H1 (cell line): ENCODE results near the gene CAMKMT. TPM values are rescaled to one million over a fixed set of nuclear protein-coding genes. Genes with fewer than 3 reads are reported as not detected.

Experiments used
- CBX8 ChIP-seq: fragments of 300-800, 300-1000 bp; sonication (generic); IDR thresholded peaks from 2 replicates; pipeline ENCODE4 v1.7.1; 2016; ENCODE audit warnings: low read depth, low read length, borderline replicate concordance
- CHD1 ChIP-seq: IDR thresholded peaks from 2 replicates; pipeline ENCODE4 v1.6.1; 2012; ENCODE audit warnings: low read depth, low read length, improper control_type of control experiment
- CTBP2 ChIP-seq: IDR thresholded peaks from 2 replicates; pipeline ENCODE4 v1.7.0; 2011; ENCODE audit warnings: borderline replicate concordance, mild to moderate bottlenecking, moderate library complexity, mixed read lengths, low read length; ENCODE audit not compliant: insufficient read depth, insufficient read length
- MAFK ChIP-seq: IDR thresholded peaks from 2 replicates; pipeline ENCODE4 v1.6.1; 2012; ENCODE audit warnings: low read depth, mild to moderate bottlenecking, improper control_type of control experiment, low read length
- USF2 ChIP-seq: IDR thresholded peaks from 2 replicates; pipeline ENCODE4 v1.6.1; 2011; ENCODE audit warnings: low read length, improper control_type of control experiment
- polyA plus RNA-seq, 7 experiments: library from polyadenylated mRNA; depleted of rRNA in 3 of 7; stranded (reverse) in 5 of 7; unstranded in 2 of 7; fragments of >200 nt in 5 of 7; fragments of 200-250 nt in 2 of 7; gene quantifications; 1 replicate in 5 of 7; 2 replicates in 1 of 7; 4 replicates in 1 of 7; pipeline versions ENCODE4 v1.2.1 to v1.2.3, GENCODE V29; 2011 to 2013; ENCODE audit warnings: missing spikeins in 2 of 7, mixed read lengths in 2 of 7
- total RNA-seq: library from RNA; stranded (reverse); fragmentation: NEBNext Ultra II Directional; extraction: Animal tissue kit (Norgen Biotek cat#: 25700); gene quantifications from 2 replicates; pipeline ENCODE4 v1.2.1, GENCODE V29; 2021

The CAMKMT gene
- total and polyA plus RNA-seq, 2 of the 8 experiments (the other 6 are each of a cell fraction or from before 2014, with no cell fraction given) = 14.7 to 22.4 TPM

- TF ChIP-seq CHD1 (no peak), MAFK (no peak), CTBP2 (no peak), USF2 (no peak), CBX8 (no peak)
- TF ChIP-seq, all 59 proteins: peak for 0
Measured at GRCh38 chr2:44495035-44495434, 133.3 kb downstream of the CAMKMT start (continued).
